HepG2 (cell line): ENCODE measurements around the gene PLCXD1. TPM values are rescaled to one million over a fixed set of nuclear protein-coding genes. Genes with fewer than 3 reads are reported as not detected.

Experiments used
- EED ChIP-seq: sonication (generic); formaldehyde crosslinking; IDR thresholded peaks from 2 replicates; pipeline ENCODE4 v1.5.0; 2020; ENCODE audit warnings: mild to moderate bottlenecking, missing genetic modification reagents
- ERF ChIP-seq: IDR thresholded peaks from 2 replicates; pipeline ENCODE4 v1.6.1; 2018; ENCODE audit warnings: missing biosample characterization, missing genetic modification reagents
- HNF1A ChIP-seq, 2 experiments: sonication (generic) in 1 of 2; formaldehyde crosslinking in 1 of 2; IDR thresholded peaks; 2 replicates each; pipeline versions ENCODE4 v1.4.0 to v1.6.1; 2016 to 2020; ENCODE audit warnings: borderline replicate concordance in 1 of 2, low read depth in 1 of 2, mild to moderate bottlenecking in 1 of 2, missing genetic modification reagents in 1 of 2
- NFATC3 ChIP-seq: sonication (generic); formaldehyde crosslinking; IDR thresholded peaks from 2 replicates; pipeline ENCODE4 v1.5.1; 2020; ENCODE audit warnings: mild to moderate bottlenecking, missing genetic modification reagents
- RCOR2 ChIP-seq: IDR thresholded peaks from 2 replicates; pipeline ENCODE4 v1.6.1; 2016; ENCODE audit warnings: missing biosample characterization, missing genetic modification reagents
- SALL1 ChIP-seq: sonication (generic); formaldehyde crosslinking; IDR thresholded peaks from 2 replicates; pipeline ENCODE4 v1.8.0; 2022; ENCODE audit warnings: mild to moderate bottlenecking, missing genetic modification reagents
- ZBED4 ChIP-seq: sonication (generic); formaldehyde crosslinking; IDR thresholded peaks from 2 replicates; pipeline ENCODE4 v1.4.0; 2020; ENCODE audit warnings: missing genetic modification reagents, borderline replicate concordance
- ZBTB7A ChIP-seq: sonication (generic); formaldehyde crosslinking; IDR thresholded peaks from 2 replicates; pipeline ENCODE4 v1.8.0; 2022; ENCODE audit warnings: mild to moderate bottlenecking, missing genetic modification reagents
- ZGPAT ChIP-seq: IDR thresholded peaks from 2 replicates; pipeline ENCODE4 v1.6.1; 2016; ENCODE audit warnings: mild to moderate bottlenecking
- ZNF18 ChIP-seq: sonication (generic); formaldehyde crosslinking; IDR thresholded peaks from 2 replicates; pipeline ENCODE4 v1.8.0; 2022; ENCODE audit warnings: mild to moderate bottlenecking, missing genetic modification reagents; ENCODE audit not compliant: insufficient replicate concordance
- ZNF574 ChIP-seq: sonication (generic); formaldehyde crosslinking; IDR thresholded peaks from 2 replicates; pipeline ENCODE4 v1.4.0; 2020; ENCODE audit warnings: missing genetic modification reagents
- polyA plus RNA-seq, 8 experiments: library from polyadenylated mRNA; depleted of rRNA in 3 of 8; stranded (reverse) in 7 of 8; unstranded in 1 of 8; fragments of >200 nt; fragmentation: Illumina TruSeq in 4 of 8; extraction: Trizol in 4 of 8; gene quantifications; 2 replicates each; pipeline versions ENCODE4 v1.2.1 to v1.2.3, GENCODE V29; 2011 to 2016; ENCODE audit warnings: low read depth in 4 of 8, missing spikeins in 1 of 8, mixed read lengths in 1 of 8; ENCODE audit not compliant: insufficient read depth in 1 of 8
- total RNA-seq, 5 experiments: library from RNA; depleted of rRNA; stranded (reverse); fragments of >200 nt; fragmentation: Illumina TruSeq; extraction: Trizol; gene quantifications; 2 replicates each; pipeline ENCODE4 v1.2.3, GENCODE V29; 2016; ENCODE audit warnings: low read depth in 1 of 5

Gene PLCXD1
- total and polyA plus RNA-seq, 2 of the 13 experiments (the other 11 are each of a cell fraction or from before 2014, with no cell fraction given): 87.7 to 153 TPM

GRCh38 chrX:275967-276580 lies 5.1 kb upstream of the PLCXD1 start (continued):
- TF ChIP-seq HNF1A (IDR thresholded peaks at IDR 0.05; ENCODE audit: low read depth) (no peak), HNF1A (CRISPR knock-in tag; IDR thresholded peaks at IDR 0.05; ENCODE audit: borderline replicate concordance) (peak; percentile 14; the same call in 1 of the 2 replicates), EED (no peak), ZGPAT (CRISPR knock-in tag) (peak; percentile 63; the same call in 1 of the 2 replicates), ZNF574 (CRISPR knock-in tag) (peak; percentile 51), NFATC3 (CRISPR knock-in tag) (0 out of 2 replicates have a peak, but pooled peaks have one; percentile 65), ERF (0 out of 2 replicates have a peak, but pooled peaks have one; percentile 36), ZBED4 (CRISPR knock-in tag) (no peak), ZNF18 (peak; percentile 65), SALL1 (CRISPR knock-in tag) (no peak; the same call in none of the 2 replicates), ZBTB7A (CRISPR knock-in tag) (peak; percentile 75; the same call in 1 of the 2 replicates), RCOR2 (no peak)
